ENCODE results near the gene LIN7A.

Gene LIN7A

DNA sequence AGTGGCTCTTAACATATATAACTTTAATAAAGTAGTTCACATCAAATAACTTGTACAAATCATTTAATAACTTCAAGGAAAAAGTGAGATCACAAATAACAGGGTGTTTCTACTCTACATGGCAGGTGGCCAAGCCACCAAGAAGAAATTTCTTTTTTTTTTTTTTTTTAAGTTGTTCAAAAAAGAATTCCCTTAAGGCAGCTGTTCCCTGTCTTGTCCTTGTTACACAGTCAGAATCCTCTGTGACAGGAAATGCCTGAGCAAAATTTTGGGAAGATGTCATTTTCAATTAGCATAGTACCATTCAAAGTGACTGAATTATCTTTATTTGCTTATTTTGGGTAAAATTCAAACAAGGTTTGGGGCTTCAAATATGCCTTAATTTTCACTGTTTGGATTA is 79.4 kb downstream of the LIN7A start:
- DNase-seq (ENCODE audit: low read depth): no peak

DNA sequence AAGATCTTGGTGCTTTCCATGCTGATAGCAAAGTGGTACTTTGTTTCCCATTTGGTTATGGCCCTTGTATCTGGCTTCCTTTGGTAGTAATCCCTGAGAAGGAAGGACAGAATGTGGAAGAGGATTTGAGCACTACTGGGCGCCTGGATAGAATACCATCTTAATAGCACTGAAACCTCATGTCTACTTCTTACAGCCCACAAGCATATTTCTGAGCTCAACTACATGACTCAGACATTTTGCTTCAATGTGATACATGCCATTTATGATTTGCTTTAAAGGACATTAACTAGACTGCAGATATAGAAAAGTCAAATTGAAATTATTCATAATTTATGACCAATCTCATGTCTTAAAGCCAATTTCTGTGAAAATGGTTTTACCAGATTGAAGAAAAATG is 80.4 kb downstream of the LIN7A start:
- DNase-seq (ENCODE audit: low read depth): no peak

DNA sequence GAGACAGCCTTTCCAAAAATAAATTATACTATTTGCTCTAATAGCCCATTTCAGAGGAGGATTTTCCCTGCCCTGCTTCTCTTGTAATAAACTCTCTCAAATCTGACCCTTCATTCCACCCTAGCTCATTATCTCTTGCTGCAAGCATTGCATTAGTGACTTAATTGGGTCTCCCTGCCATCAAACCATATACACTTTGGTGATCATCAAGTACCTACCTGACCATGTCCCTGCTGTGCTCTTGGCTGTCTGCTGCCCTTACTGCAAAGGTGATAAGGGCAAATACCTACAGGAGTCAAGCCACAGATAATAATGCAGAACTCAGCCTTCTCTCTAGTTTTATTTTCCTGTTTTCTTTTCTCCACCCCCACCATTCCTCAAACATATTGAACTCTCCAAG is 88.4 kb downstream of the LIN7A start:
- no peak for DNase-seq (ENCODE audit: low read depth)

DNA sequence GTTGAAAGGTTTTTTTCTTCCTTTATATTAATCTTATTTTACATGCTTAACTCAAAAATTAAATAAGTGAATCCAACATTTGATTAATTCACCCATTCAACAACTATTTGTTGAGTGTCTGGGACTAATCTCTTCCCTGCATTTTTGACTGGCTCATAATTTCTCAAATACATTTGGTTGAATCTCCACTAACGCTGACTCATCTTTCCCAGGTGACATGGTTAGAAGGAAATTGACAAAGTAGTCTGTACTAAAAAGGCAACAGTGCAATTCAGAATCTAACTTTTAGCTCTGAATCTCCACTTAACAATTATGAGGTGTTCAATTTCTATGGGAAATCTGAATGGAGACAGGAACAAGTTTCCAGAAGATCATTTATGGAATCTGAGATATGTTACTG is 88.9 kb downstream of the LIN7A start:
- no peak for DNase-seq (ENCODE audit: low read depth)

DNA sequence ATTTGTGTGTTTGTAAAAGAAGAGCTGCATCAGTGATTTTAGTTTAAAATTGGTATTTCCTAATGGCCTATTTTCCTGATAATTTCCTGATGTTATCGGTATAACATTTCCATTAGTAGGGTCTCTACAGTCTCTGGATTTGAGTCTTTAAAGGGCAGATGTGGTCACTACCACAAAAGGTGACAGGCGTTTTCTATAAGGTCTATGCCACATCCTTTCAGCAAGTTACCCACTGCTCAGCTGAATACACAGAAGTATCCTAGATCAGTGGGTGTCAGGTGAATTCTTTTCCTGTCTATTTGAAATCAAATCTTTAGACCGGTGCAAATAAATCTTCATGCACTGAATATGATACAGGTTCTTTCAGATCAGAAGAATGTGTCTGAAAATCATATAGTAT is 90.2 kb downstream of the LIN7A start:
- DNase-seq (ENCODE audit: low read depth): no peak

DNA sequence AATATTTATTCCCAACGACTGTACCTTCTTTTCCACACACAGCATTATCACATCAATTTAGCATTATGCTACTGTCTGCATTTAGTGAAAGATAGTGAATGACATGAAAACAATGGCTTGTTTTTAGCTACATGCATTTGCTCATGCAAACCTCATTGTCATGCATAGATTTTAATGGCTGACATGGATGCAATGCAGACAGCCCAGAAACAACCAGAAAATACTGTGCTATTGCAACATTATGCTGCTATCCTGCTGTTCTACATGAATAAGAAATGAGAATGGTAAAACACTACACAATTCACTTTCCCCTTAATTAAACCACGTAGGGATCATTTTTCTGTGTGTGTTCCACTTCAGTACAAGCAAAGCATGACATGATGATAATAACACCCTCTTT is 90.8 kb downstream of the LIN7A start:
- DNase-seq (ENCODE audit: low read depth): no peak

DNA sequence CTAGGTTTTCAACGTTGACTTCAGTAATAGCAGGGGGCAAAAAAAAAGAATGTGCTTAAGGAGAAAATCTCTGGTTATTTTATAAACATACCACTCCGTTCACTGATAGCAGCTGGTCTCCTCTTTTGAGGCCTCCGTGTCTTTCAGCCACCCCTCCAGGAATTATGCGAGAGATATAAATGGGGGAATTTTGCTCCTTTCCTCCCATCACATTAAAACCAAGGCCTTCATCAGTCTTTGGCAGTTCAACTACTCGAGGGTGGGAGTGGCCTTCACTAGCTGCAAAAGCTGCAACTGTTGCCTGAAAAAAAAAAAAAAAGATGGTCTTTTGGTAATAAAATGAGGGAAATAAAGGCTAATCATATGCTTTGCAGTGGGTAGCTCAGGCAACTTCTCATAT is 92.1 kb downstream of the LIN7A start:
- DNase-seq (ENCODE audit: low read depth): no peak

DNA sequence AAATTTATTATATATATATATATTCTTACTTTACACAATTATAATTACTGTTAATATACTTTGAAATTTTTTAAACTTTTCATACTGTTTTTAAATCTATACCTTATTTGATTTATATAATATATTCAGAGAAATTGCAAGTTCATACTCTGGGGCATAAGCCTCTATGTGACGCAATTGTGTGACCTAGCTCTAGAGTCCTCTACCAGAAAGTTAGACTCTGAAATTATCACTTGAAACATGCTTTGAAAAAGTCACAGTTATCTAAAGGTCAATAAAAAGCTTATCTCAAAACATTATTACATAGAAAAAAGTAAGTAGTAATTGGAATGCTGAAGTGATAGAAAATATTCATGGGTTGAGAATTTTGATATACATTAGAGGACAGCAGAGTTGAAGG is 93.8 kb downstream of the LIN7A start:
- no peak for DNase-seq (ENCODE audit: low read depth)

DNA sequence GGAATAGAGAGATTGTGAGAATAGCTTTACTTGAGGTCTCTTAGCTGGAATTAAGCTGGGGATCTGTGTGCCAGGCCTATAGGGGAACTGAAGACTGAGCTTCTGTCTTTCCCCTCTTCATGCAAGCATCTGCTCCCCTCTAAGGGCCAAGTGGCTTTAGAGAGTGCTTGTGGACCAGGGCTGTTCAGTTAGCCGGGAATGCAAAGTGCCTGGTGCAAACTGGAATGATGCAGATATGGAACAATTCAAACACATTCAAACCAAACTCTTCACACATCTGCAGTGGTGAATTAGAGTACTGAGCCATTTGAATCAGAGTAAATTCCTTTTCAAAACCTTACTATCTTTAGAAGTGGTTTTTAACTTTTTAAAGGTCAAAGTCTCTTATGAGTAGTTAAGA is 99.0 kb downstream of the LIN7A start:
- DNase-seq (ENCODE audit: low read depth): no peak

DNA sequence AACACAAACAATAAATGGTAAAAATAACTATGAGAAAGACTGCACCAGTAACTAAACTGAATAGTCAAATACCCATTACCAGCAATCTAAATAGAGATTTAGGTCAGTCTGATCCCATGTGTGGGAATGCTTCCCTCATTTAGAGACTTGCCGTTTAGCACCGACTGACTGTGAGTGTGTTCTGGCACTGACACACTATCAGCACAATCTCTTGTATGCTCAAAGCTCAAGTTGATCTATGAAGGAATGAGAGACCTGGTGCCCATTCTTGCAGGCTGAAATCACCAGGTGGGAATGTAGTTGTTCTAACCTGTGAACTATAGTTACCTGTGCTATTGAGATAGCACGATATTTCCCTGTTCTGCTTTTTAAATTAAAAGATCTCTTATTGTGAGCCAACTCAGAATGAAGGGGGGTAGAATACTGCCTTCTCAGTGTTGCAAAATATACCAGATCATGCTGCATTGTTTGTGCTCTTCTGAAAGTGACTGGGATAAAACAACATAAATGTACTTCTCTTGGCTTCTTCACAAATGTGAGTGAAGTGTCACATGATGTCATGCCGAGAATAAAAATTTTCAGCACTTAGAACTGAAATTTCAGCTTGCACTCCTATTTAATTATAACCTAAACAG is 99.6 kb downstream of the LIN7A start:
- DNase-seq (ENCODE audit: low read depth): no peak

DNA sequence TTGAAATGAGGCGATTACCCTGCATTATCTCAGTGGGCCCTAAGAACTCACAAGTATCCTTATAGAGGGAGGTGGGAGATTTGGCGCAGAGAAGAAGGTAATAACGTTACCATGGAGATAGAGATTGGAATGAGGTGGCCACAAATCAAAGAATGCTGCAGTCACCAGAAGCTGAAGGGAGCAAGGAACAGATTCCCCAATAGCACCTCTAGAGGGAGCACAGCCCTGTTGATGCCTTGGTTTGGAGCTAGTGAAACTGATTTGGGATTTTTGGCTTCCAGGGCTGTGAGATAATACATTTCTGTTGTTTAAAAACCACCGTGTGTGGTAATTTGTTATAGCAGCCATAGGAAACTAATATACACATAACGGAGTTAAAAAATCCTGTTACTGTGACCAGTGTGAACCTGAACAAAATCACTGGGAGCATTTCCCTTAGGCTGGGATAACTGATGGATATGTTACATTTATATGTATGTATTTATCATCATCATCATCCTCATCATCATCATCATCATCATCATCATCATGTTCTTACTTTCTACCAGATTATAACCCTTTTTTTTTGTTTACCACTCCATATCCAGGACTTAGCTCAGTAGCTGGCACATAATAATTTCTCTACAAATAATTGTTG is 100.3 kb downstream of the LIN7A start:
- no peak for DNase-seq (ENCODE audit: low read depth)

DNA sequence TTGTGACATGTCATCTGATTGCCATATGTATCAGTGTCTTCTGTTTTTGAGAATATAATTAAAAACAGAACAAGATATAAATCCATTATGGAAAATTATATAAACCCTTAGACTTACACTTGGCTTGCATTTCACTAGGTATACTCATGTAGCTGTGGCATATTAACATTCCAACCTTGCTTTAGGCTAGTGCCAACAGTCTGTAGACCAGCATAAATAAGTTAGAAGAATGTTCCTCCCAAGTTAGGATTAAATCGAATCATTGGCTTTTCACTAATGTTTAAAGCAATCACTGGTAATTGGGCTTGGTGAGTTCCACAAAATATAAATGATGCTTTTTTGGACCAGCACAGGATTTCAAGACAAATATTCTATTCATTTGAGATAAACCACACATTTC is 103.0 kb downstream of the LIN7A start:
- DNase-seq (ENCODE audit: low read depth): no peak

DNA sequence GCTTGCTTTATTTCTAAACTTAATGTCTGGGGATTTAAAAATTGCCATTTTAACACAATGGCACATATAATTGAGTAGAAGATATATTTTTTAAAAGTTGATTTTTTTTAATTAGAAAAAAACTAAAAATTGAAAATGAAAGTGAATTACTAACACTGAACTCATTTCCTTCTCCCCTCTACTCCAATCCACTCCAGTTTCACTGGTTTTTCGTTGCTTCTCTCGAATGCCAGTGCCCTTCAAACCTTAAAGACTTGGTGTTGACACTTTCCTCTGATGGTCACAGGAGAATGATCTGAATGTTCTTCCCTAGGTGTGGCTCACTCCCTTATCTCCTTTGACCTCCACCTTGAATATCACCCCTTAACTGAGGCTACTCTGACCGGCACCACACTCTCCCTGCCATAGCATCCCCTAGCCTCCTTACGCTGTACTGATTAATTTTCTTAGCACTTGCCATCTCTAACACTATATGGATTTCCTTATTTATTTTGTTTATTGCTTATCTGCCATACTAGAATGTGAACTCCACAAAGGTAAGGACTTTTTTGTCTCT is 107.1 kb downstream of the LIN7A start:
- DNase-seq (ENCODE audit: low read depth): no peak

DNA sequence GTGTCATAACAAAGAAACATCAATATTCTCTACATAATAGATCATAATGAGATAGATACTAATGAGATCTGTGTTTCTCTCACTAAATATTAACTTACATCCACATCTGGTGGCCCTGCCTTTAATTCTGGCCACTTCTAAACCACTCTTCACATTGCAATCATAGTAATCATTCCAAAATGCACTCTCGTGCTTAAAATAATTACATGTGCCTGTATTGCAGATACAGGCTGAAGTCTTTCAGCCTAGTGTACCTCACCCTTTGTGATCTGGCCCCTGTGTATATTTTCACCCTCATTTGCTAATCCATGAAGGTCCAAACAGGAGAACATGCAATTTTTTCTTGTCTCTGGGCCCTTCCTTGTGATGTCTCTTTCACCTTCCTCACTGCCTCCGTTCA is 108.0 kb downstream of the LIN7A start:
- no peak for DNase-seq (ENCODE audit: low read depth)

DNA sequence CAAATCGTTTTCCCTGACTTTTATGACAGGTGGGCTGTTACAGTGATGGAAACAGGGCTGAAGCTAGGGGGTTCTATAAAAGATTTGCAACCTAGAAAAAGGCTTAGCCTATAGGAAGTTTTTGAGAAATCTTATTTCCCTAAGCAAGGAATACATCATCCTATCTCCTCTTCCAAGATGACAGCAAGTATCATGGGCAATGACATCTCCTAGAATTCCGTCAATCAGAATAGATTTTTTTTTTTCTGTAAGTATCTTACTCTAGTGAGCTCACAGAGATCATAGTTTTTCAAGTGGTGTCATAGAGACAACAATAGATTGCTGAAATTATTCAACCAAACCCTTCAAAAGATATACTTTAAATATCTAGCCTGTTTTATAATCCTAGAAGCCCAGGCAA is 112.2 kb downstream of the LIN7A start:
- DNase-seq (ENCODE audit: low read depth): no peak

DNA sequence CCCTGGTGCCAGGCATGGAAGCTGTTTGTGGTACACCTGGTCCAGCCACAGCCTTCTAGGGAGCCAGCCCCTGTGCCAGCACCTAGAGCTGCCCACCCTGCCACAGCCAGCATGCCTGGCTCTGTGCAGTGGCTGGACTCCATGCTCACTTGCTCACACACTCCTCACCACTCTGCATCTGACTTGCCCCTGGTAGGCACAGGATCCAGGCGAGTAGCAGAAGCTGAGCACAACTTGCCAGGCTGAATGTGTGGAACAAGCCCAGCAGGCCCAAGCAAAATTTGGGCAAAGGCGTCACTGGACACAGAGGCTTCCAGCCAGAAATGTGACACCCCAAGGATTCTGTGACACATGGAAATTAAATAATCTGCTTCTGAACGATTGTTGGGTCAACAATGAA is 114.3 kb downstream of the LIN7A start:
- no peak for DNase-seq (ENCODE audit: low read depth)

DNA sequence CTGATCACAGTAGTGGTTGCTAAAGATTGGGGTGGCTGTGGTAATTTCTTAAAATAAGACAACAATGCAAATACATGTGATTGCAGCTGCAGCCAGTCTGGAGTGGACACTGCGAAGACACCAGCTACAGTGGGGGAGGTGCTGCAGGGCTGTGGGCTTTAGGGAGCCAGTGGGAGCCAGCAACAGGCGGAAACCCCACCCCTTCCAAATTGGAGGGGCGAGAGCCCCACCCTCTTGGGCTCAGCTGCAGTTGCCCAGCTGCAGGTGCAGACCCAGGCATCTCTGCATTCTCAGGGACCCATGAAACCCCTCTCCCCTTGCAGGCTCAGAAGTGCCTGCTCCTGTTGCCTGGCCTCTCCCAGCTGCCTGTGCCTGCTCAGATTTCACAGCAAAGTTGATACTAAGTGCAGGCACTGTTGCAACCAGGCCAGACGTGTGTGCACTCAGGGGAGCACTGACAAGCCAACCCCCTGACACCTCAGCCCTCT is 116.2 kb downstream of the LIN7A start:
- DNase-seq (ENCODE audit: low read depth): no peak

DNA sequence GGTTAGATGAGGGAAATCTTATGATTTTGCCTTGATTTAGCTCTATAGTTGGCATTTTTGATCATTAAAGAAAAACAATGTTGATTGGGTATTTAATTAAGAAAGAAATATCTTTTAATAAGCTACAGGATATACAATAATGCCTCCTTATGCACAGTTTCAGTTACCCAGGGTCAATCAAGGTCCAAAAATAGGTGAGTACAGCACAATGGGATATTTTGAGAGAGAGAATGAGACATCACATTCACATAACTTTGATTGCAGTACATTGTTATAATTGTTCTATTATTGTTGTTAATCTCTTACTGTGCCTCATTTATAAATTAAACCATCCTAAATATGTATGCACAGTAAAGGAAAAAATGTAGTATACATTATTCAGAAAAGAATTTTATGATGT is 118.9 kb downstream of the LIN7A start:
- DNase-seq (ENCODE audit: low read depth): no peak

DNA sequence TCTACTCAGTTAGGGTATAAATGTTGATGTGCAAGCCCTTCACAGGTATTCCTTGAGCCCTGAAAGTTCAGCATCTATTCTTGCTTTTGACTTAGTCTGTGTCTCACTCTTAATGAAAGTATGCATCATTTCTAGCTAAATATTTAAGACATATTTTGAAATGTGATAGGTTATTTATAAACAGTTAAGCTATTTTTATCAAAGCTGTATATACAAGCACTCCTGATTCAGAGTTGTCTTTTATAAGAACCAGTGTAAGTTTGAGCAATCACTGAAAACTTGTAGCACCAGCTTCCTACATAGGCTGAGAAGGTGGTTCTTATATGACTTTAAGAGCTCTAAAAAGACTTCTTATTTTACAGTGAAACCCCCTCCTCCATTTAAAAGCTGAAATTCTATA is 122.4 kb downstream of the LIN7A start:
- no peak for DNase-seq (ENCODE audit: low read depth)

DNA sequence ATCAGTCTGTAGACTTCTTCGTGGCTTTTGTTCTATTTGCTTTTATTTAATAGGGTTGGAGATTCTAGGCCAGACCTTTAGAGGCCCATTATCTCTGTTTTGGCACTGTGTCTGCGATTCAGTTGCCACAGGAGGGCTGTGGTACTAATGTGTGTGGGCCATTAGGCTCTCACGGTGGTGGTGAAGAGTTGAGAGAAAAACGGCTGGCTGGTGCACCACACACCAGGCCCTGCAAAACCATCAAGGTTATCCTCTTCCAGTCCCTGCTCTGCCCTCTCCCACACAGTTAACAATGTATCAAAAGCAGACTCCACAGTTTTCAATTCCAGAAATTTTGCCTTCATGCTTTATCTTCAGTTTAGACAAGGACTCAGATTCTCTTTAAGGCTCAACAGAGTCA is 123.3 kb downstream of the LIN7A start:
- DNase-seq (ENCODE audit: low read depth): no peak

DNA sequence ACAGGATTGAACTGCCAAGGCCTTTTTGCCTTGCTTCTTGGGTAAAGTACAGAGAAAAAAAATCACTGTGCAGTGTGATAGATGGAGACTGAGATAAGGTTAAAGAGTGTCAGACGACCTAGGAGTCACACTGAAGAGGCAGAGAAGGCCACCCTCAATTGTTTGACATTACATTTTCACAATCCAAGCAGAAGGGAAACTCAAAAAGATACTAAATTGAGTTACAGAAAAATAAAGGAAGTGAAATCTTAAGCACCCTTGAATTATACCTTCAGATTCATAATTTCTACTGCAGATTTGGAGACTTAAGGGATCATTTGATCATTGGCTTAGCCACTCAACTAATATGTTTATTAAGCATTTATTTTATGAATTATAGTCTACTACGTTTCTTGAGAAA is 123.9 kb downstream of the LIN7A start:
- no peak for DNase-seq (ENCODE audit: low read depth)

DNA sequence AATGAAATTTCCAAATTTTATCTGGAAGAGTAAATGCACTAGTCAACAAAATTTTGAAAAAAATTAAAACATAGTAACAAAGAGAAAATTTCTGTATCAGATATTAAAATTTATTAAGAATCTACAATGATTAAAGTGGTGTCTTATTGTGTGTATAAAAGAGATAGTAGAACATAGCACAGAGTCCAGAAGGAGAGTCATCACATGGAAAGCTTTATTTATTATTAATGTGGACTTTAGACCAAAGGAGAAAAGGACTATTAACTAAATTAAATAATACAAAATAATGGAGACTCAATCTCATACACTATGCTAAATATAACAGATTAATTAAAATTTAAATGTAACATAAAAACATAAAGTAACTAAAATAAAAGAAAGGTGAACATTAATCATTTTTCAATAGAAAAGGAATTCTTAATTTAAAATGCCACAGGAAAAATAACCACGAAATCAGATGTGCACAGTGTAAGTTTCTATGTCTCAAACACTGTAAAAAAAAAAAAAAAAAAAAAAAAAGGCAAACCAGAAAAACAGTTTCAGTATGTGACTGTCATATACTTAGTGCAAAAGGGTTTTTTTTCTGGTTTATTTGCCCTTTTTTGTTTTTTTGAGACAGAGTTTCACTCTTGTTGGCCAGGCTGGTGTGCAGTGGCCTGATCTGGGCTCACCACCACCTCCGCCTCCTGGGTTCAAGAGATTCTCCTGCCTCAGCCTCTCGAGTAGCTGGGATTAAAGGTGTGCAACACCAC is 125.6 kb downstream of the LIN7A start:
- no peak for DNase-seq (ENCODE audit: low read depth)

DNA sequence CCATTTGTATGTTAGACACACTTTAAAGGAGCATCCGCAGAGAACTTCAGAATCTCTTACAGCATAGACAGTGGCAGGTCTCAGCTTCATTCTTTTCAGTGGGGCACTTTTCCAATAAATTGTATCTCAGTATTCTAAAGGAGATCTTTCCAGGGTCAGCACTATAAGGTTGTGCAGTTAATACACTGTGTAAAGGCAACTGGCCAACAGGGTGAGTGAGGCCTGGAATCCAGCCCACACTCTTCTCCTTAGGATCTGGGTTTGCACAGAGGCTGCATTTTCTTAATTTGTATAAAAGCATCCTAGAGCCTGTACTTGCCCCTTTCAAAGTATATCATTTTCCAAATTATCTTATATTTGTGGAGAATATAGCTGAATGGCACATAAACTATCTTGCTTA is 126.9 kb downstream of the LIN7A start:
- DNase-seq (ENCODE audit: low read depth): no peak

All from activated T-cell treated with anti-CD3 and anti-CD28 coated beads for 1 hour (primary cell).